Measurements from ENCODE around the gene MND1.

The MND1 gene, protein sequence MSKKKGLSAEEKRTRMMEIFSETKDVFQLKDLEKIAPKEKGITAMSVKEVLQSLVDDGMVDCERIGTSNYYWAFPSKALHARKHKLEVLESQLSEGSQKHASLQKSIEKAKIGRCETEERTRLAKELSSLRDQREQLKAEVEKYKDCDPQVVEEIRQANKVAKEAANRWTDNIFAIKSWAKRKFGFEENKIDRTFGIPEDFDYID

DNA sequence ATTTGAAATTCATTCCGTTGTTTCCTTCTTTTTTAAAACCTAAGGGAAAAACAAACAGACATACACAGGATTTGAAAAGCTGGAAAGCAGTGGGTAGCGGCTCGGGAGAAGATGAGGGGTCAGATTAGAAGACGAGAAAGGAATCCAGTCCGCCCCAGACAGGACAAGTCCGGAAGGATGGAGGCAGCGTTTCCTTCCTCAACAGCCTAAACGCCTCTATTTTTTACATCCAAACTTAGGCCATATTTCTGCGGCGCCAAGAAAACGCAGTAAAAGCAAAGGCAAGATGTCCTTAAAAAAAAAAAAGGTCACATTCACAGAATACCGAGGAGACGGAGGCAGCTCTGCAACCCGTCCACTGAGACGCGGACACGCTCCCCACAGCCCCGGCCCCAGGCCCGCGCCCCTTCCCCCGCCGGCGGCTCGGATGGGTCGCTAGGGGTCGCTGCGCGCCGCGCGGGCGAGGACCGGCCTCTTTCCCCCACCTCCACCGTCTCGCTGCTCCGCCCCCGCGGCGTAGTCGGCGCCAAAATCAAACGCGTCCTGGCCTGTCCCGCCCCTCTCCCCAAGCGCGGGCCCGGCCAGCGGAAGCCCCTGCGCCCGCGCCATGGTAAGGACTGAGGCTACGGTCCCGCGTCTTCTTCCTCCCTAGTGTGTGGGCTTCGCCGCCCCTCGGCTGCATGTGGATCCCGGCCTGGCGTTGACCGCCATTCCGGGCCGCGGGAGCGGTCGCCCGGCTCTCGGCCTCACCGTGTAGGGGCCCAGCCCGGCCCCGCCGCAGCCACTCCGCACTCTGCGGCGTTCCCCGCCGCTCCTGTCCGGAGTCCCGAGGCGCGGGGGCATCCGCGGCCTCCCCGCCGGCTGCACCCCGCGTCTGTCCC lies at the start of gene MND1:
TSS of gene MND1 (plus strand) at position 558 of the 881 bp plus-strand sequence. CDS start at position 608, 50 bp downstream.
- DNase-seq: peak; percentile 68

DNA sequence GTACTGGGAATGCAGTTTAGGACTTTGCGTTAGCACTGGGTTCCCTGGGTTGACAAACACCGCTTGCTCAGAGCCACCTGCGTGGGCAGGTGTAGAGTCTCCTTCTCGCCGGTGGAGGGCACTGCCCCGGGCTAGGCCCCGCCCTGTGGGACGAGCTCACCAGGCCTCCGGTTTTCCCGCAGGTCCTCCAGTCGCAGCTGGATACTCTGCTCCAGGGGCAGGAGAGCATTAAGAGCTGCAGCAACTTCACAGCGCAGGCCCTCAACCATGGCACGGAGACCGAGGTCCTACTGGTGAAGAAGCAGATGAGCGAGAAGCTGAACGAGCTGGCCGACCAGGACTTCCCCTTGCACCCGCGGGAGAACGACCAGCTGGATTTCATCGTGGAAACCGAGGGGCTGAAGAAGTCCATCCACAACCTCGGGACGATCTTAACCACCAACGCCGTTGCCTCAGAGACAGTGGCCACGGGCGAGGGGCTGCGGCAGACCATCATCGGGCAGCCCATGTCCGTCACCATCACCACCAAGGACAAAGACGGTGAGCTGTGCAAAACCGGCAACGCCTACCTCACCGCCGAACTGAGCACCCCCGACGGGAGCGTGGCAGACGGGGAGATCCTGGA lies 49.2 kb upstream of the MND1 start:
- no peak for DNase-seq

DNA sequence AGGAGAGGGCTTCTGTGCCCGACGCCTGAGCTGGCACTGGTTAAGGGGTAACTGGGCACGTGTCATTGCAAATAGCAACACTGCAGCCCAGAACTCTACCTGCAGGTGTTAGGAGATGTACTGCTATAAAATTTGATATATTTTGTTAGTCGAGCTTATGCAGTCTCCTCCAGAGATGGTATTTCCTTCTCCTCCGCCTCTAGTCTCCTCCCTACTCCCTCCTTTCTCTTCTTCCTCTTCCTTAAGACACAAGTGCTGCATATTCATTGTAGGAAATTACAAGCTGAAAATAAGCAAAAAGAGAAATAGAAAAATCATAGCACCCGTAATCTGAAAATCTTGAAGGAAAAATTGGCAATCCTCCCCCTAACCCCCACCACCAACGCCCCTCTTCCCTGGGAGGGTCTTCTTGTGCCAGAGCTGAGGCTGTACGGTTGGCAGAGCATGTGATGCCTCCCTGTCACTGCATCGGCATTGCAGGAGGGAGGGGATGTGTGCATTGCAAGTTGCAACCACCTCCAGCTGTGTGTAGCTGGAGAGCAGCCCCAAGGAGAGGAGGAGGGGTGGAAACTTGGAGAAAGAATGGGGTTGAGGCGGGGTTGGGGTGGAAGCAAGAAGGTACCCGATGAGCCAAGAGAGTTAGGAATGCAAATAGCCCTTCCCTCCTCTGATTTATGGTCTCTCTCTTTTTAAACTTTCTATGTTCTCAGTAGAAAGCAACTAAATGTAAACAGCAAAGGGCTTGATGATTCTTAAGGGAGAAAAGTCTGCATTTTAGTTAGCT lies 48.3 kb upstream of the MND1 start:
- no peak for DNase-seq

DNA sequence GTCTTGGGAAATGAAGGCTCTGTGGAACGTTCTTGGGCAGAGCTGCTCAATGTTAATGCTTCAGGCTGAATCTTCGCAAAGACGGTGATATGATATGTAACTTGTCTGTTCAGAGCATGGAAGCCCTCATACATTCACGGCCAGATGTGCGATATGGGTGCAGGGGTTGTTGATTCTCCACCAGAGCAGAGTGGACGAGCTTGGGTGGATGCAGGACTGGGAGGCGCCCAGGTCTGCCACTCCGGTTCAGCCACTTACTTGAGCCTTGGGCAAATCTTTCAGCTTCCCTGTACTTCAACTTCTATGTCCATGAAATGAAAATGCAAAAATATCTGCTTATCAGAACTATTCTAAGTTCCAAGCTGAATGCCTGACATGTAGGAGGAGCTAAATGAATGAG lies 47.4 kb upstream of the MND1 start:
- no peak for DNase-seq

DNA sequence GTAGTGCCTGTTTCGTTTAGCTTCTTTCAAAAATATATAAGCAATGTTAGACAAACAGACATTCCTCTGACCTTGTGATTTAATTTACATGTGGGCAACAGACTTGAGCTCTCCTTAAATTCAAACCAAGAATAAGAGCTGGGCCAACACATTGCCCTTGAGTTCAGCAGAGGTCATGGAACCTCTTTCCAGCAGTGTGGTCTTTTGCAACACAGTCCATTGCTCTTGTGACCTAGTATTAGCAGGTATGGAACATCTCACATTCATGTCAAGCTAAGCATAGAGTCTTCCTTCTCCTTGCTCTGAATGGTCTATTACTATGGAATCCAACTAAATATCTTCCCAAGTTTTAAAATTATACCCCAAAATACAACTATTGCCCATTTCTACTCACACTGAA lies 33.7 kb upstream of the MND1 start:
- DNase-seq: no peak

DNA sequence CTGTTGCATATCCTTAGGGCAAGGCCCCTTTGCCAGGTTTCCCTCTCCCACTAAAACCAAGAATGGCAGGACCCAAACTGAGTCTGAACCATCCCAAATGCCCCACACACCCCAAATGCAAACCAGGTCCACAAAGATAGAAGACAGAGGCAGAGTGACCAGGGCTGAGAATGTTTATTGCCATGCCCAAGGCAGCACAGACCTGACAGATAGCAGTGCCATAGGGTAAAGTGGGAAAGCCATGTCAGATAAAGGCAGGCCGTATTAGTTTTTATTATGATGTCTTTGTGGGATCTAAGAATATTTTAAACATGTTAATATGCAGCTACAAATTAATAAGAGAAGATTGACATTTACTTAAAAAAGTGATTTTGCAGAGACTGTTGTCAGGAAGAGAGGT lies 29.6 kb upstream of the MND1 start:
- DNase-seq: no peak

DNA sequence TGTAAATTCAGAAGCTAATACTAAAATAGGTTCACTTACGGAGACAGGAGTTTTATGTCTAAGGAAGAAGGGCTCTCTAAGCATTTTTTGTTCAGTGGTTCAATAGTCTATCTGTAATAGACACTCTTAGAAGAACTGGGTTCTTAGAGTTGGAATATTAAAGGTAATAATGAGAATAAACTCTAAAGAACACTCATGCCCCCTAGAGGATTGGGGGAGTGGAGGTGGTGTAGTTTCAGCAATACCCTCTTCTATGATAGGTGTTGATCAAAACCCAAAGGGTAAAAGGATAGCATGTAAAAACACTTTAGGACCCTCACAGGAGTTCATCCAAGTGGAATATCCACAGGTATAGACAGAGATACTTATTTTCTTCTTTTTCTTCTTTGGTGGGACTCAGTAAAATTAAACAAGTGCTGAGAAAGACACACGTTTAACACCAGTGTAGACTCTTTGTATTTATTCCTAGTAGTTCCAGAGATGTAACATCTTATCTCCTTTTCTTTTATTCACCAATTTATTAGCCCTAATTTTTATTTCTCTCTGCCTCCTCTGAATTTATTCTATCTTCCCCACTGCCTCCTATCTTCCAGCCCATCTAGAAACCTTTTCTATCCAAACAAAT lies 25.7 kb upstream of the MND1 start:
- DNase-seq: peak; percentile 39

DNA sequence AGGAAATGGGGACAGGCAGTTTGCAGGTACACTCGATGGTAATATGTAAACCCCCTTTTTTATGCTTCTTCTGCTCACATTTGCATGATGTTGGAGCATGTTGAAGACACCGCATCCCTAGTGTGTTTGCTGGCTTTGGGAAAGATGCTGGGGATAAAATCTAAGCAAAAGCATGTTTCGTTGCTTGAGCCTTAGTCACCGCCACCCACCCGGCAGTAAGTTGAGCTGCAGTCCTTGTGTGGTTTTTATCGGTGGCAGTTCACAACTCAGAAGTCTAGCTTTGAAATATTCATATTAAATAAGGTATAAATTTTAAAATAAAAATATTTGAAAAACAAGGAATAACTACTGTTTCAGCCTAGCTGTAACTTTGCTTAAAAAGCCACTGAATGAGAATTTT lies 21.7 kb upstream of the MND1 start:
- no peak for DNase-seq

DNA sequence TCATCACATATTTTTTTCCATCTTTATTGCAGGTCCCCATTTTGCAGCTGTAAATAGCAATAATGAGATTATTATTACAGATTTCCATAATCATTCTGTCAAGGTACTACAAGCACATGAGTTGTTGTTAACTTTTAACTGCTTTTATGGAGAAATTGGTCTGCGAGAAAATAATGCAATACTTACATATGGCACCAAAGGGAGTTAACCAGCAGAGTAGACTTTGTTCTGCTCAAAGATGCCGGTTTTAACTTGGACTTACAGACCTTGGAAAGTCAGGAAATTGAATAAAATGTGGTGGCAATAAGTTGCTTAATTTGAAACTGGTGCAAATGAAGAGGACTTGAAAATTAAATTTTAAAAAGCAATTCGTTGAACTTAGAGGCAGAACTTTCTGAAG lies 20.4 kb upstream of the MND1 start:
- no peak for DNase-seq

DNA sequence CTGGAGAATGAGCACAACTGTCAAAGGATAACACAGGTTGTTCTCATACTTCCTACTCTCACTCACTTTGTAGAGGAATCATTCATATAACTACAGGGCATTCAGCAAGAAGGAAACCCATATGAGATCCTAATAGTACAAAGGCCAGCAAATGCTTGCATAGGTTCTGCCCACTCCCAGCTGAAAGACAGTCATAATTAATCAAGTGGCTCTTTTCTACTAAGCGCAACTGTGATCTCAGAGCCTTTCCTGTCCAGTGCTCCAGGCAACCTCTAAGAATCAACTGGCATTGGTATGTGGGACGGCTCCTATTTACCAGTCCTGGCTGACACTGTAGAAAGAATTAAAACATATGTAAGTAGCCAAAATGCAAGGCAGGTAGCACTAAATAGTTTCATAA lies 18.9 kb upstream of the MND1 start:
- DNase-seq: no peak

DNA sequence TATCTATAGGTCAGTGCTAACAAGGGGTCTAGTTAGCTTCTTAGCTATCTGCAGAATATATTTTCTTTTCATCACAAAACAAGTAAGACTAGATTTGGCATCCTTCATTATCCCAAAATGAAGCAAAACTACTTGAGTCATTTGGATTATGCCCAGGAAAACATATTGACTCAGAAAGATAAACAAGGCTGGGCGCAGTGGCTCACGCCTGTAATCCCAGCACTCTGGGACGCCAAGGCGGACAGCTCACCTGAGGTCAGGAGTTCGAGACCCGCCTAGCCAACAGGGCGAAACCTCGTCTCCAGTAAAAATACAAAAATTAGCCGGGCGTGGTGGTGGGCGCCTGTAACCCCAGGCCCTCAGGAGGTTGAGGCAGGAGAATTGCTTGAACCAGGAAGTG lies 18.0 kb upstream of the MND1 start:
- no peak for DNase-seq

DNA sequence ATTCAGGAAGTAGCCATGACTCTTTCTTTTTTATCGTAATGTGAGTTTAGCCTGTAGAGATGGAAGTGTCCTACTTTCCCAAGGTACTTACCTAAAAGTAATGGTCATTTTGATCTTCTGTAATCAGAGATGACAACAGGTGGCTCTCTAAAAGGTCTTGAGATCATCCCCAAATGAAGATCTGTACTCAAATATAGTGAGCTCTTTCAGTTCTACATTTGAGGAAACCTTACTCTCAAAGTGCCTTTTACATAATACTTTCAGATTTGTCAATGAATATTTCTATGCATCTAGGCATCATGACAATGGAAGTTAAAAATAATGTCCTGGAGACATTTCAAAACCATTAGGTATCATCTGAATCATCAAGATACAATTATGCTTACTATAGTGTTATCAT lies 17.2 kb upstream of the MND1 start:
- DNase-seq: no peak

DNA sequence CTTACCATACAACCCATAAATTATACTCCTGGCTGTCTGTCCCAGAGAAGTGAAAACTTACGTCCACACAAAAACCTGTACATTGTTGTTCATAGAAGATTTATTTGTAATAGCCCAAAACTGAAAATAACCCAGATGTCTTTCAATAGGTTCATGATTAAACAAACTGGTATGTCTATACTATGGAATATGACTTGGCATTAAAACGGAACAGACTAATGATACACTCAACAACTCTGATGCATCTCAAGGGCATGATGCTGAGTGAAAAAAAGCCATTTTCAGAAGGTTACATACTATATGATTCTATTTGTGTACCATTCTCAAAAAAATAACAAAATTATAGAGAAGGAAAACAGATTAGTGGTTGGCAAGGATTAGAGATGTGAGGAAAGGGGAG lies 11.6 kb upstream of the MND1 start:
- DNase-seq: no peak

DNA sequence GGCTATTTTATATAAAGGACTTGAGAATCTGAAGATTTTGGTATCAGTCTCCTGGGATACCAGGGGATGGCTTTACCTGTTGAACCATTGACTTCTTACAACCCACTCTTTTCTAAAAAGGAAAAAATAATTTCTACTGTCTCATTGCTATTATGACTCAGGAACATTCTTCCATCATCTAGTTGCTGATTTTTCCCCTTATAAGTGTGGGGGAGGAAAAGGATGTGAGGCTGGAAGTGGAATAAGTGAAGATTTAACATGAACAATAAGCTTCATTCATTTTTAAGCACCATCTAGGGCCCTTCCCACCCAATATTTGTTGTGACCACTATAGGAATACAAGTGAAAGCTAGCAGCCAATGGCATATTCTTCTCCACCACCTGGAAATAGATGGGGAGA lies 10.6 kb upstream of the MND1 start:
- no peak for DNase-seq

DNA sequence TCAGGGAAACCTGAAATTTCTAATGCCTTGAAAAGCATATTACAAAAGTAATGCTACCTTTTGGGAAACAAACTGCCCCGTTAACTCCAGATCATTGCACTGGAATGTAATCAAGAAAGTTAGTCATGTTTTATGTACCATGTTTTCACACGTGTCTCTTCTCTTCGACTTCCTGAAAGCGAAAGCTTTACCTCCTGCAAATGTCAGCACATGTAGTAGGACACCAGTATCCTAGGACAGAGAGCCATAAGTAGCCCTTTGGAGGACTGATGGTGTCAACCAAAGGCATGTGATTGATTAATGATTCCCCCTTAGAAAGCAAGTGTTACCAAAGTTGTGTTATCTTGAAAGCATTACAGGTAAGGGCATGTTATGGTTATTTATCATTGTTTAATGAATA lies 8.8 kb upstream of the MND1 start:
- no peak for DNase-seq

DNA sequence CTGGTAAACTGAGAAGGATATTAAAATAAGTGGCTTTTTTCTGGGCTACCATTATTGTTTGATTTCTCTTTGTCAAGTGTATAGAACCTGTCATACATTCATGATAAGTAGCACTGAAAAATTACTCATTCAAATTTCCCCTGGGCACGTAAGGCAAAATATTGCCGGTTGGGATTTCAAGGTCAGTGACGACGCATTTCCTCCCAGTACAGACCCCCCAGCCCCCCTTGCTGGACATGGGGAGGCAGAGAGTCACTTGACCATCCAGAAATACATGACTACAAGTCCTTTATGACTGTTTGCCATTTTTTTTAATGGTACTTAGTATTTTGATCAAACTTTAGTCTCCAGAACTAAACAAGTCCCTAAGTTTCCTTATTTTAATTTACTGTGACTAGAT lies 6.8 kb upstream of the MND1 start:
- DNase-seq: no peak

DNA sequence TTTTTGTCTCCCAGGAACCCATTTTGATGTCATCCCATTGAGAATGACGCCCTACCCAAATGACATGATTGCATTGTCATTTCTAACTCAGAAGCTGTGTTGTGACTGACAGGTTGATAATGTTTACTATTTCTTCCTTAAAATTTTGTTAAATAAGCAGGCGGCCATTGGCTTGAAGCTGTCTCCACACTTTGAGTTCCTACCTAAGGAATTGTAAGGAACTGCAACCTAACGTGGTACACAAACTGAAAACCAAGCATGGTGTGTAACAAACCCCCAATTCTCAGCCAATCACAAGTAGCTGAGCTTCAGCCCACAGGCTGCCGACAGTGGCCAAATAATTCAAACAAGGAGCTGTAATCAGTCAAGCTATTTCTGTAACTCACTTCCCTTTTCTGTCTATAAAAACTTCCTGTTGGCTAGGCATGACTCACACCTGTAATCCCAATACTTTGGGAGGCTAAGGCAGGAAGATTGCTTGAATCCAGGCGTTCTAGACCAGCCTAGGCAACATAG lies 2.9 kb upstream of the MND1 start:
- no peak for DNase-seq

DNA sequence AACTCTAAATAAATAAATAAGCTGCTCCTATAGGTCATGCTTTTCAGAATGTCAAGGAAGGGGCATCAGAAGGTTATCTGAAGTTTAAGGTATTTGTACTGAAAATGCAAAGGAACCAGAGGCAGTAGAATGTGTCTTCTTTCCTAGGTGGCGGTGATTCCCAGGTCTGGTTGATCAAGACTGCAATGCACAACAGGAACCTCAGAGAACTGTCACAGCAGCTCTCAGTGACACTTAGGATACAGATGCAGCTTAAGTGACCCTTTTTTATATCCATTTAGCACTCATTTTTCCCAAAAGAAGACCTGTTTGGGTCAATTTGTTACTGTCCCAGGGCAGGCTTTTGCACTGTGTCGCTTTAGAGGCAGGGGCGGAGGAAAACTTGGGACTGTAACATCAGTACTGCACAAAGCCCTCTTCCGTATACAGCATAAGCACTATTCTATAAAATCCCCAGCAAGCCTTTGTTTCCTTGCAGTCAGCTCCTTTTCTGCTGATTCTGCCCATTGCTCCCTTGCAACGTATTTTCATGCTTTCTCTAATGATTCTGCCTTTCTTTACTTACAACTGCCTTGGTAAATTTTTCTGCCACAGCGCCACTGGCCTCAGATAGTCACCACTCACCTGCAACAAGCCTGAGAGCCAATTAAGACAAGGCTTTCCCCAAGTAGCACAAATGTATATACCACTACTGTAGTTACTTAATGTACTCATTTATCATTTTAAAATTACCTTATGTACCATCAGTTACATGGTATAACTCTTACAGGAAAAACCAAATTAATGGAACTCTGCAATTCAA lies 1.5 kb upstream of the MND1 start:
- no peak for DNase-seq

DNA sequence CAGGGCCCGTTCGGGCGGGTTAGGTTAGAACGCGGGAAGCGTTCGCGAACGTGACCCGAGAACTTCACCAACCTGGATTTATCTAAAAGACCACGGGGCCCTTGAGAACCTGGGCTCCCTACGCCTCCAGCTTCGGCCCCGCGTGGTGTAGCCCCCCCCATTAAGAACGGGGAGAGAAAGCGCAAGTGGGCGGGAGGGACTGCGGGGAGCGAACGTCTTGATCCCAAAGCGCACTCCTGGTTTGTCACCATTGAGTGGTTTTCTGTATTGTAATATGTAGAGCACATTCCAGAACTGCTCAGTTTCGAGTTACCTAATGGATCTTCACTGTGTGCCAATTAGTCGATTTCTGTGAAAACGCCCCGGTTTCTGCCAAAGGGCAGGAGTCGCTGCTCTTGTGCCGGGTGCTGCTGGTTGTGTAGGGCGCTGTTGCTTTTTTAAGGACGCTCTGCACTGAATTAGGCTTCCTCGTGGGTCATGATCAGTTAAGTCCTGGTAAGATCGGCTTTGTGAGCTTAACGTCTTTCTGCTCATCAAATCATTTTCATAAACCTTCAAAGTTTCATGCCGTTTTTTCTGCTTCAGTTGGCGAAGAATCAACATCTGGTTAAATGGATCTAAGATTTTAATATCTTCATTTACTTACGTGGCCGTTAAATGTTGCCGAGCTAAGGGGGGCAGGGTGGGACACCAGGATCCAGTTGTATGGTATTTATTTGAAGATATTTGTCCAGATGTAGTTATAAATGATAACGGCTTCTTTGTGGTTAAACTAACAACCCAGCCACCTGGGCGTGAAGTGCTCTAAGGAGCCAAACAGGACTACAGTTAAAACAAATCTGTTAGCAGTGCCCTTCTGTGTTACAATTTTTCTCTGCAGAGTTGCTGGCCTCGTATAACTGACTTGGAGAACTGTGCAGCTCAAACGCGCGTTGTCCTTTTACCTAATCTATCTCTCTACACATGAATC lies 809 bp downstream of the MND1 start:
- peak; percentile 54 for DNase-seq

DNA sequence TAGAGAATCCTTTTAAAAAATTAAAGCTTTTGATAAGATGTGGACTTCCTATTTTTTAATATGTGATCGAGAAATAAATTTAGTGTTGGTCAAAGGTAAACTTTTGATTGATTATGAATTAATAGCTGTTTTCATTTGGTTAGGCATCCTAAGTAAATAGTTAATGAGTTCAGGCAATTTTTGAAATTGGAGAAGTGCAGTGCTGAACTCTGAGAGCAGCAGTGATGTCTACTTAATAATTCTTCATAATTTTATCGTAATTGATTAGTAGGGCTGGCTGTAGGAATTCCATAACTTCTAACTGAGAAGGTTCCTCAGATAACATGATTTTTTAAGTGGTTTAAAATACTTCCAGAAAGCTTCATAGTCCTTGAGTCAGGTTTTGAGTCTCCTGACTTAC lies 1.5 kb downstream of the MND1 start:
- DNase-seq: no peak

DNA sequence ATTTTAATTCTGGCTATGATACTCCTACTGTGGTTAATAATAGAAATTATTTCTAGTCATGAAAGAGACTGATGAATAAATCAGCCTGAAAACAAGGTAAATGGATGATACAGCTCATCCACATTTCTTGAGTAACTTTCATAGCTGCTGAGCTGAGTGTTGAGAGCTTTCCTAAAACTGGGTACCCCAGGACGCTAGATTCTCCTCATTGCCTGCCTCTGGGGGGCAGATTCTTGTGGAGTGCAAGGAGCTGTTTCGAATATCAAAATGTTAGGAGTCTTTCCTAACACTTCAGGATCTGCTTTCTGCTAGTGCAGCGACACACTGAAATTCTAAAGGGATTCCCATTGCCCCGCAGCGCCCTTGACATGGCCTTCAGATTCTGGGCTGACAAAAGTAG lies 2.1 kb downstream of the MND1 start:
- DNase-seq: no peak

Data from NCI-H1092 treated with DMSO at 0.1 percent for 48 hours (cell line).